ENCODE results near the gene TMC1.
A peak's percentile ranks its signal among the peaks of the same experiment; 100 is the strongest.

- peak; percentile 49; the same call in 1 of the 2 replicates for TF ChIP-seq EP300 (IDR thresholded peaks at IDR 0.05; ENCODE audit: borderline replicate concordance)
- no peak for TF ChIP-seq YY1 (IDR thresholded peaks at IDR 0.05; ENCODE audit: low read depth)
- no peak for TF ChIP-seq CREB1 (IDR thresholded peaks at IDR 0.05; ENCODE audit: low read depth)
- no peak for TF ChIP-seq REST (IDR thresholded peaks at IDR 0.05; ENCODE audit: low read depth)
- TF ChIP-seq NFIC (IDR thresholded peaks at IDR 0.05): 0 out of 2 replicates have a peak, but pooled peaks have one; percentile 4
- peak; percentile 31; the same call in 1 of the 2 replicates for TF ChIP-seq TCF12 (IDR thresholded peaks at IDR 0.05; ENCODE audit: low read depth)
Measured at GRCh38 chr9:72477930-72478518, 43.4 kb upstream of the TMC1 start.

All from Ishikawa (cell line).